ENCODE measurements around the gene FN3KRP. TPM values are rescaled to one million over a fixed set of nuclear protein-coding genes. Genes with fewer than 3 reads are reported as not detected.

FN3KRP gene
- total and polyA plus RNA-seq, 2 of the 13 experiments (the other 11 are each of a cell fraction or from before 2014, with no cell fraction given) = 22.4 to 28.2 TPM

- no peak for TF ChIP-seq TFDP2 (CRISPR knock-in tag; IDR thresholded peaks at IDR 0.05)
- TF ChIP-seq ETV5 (CRISPR knock-in tag; IDR thresholded peaks at IDR 0.05; ENCODE audit: borderline replicate concordance) = no peak
Observed at GRCh38 chr17:82696916-82697807, 19.3 kb upstream of the FN3KRP start (continued).

DNA sequence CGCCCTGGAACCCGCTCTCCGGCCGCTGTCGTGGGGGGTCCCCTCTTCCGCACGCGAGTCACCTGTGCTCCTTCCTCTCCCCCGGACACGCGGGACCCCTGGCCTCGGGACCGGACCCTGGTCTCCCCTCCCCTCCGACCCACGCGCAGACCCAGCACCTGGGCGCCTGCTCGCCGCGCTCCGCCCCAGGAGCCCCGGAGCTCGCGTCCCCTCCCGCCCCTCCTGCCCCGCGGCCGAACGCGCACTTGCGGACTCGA is 18.8 kb upstream of the FN3KRP start:
- H3K9ac ChIP-seq (ENCODE audit: insufficient read depth, low read depth, low read length) = peak overlapping the region; percentile 55; the same call in 1 of the 2 replicates
- in situ Hi-C loops (cut with HindIII; ENCODE audit: extremely low pct_ligation_motif_present, low pct_unique_long_range_greater_than_20kb) = no loop called here
- no peaks in the 10 kb centered on the region for H3K36me3 ChIP-seq (replicated peaks in 1 of 2; ENCODE audit: control insufficient read depth in 1 of 2, insufficient read depth in 2 of 2, low read length in 2 of 2)
- WGBS (ENCODE audit: low lambda C conversion rate) = 5% methylated on average over 17 of the region's 32 CpGs
- CTCF ChIA-PET (ENCODE audit: low intra/inter-chr PET ratio, low total read pairs) = no interaction called here
- no peak overlapping the region for H2AFZ ChIP-seq (ENCODE audit: low read length)
- H3K4me3 ChIP-seq (replicated peaks in 1 of 3; ENCODE audit: insufficient read depth in 1 of 3, low read depth in 2 of 3, low read length in 3 of 3) = peak overlapping the region; percentile 64 to 81 (median 77); a peak in 5 of 6 replicates
- DNase-seq (ENCODE audit: low spot score) (no peak), FAIRE-seq (no peak), ATAC-seq (no peak)
- H3K27ac ChIP-seq (ENCODE audit: extremely low read length, insufficient read depth, low read length) = no peak overlapping the region
- H3K4me1 ChIP-seq (ENCODE audit: insufficient read depth, low read length) = peaks cover 48% of the 10 kb centered on the region
- H3K79me2 ChIP-seq (ENCODE audit: insufficient read depth, low read length) = no peaks in the 10 kb centered on the region
- no TSS peak for BruUV-seq (replicated peaks)
- H3K9me3 ChIP-seq (ENCODE audit: low read length) = peaks cover 15% of the 10 kb centered on the region
- intact Hi-C loops (cut with micrococcal nuclease; ENCODE audit: unreplicated experiment) = no loop called here
- POLR2A ChIA-PET = no interaction called here
- H4K20me1 ChIP-seq (ENCODE audit: insufficient read depth, low read length) = no peaks in the 10 kb centered on the region
- peak overlapping the region; percentile 90 for H3K4me2 ChIP-seq (ENCODE audit: low read depth, low read length)
- peaks cover 0 to 5% of the 10 kb centered on the region in 2 experiments; a peak in 1 of 5 replicates for H3K27me3 ChIP-seq (ENCODE audit: control insufficient read depth in 1 of 2, insufficient read depth in 2 of 2, low read length in 2 of 2)
- TF ChIP-seq, protein P1, sequence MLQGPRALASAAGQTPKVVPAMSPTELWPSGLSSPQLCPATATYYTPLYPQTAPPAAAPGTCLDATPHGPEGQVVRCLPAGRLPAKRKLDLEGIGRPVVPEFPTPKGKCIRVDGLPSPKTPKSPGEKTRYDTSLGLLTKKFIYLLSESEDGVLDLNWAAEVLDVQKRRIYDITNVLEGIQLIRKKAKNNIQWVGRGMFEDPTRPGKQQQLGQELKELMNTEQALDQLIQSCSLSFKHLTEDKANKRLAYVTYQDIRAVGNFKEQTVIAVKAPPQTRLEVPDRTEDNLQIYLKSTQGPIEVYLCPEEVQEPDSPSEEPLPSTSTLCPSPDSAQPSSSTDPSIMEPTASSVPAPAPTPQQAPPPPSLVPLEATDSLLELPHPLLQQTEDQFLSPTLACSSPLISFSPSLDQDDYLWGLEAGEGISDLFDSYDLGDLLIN (CRISPR knock-in tag; IDR thresholded peaks at IDR 0.05; ENCODE audit: borderline replicate concordance) = no peak
- TF ChIP-seq SP4 (CRISPR knock-in tag; IDR thresholded peaks at IDR 0.05) (0 out of 2 replicates have a peak, but pooled peaks have one; percentile 3), KLF6 (CRISPR knock-in tag; IDR thresholded peaks at IDR 0.05) (no peak), CCAR2 (optimal IDR thresholded peaks at IDR 0.05; ENCODE audit: low read depth, low read length) (no peak), FOXK2 (IDR thresholded peaks at IDR 0.05) (no peak), TOE1 (CRISPR knock-in tag; IDR thresholded peaks at IDR 0.05) (no peak), ATF7-NPFF (CRISPR knock-in tag; IDR thresholded peaks at IDR 0.05; ENCODE audit: low read depth) (0 out of 2 replicates have a peak, but pooled peaks have one; percentile 12), SRY (CRISPR knock-in tag; IDR thresholded peaks at IDR 0.05) (no peak), RBM39 (IDR thresholded peaks at IDR 0.05; ENCODE audit: low read depth, low read length, poor library complexity, severe bottlenecking) (peak; percentile 21), IRF1 (CRISPR knock-in tag; IDR thresholded peaks at IDR 0.05; ENCODE audit: low read depth) (0 out of 2 replicates have a peak, but pooled peaks have one; percentile 14), ATRX (CRISPR knock-in tag; IDR thresholded peaks at IDR 0.05; ENCODE audit: borderline replicate concordance) (no peak)
- TF ChIP-seq, protein P2, sequence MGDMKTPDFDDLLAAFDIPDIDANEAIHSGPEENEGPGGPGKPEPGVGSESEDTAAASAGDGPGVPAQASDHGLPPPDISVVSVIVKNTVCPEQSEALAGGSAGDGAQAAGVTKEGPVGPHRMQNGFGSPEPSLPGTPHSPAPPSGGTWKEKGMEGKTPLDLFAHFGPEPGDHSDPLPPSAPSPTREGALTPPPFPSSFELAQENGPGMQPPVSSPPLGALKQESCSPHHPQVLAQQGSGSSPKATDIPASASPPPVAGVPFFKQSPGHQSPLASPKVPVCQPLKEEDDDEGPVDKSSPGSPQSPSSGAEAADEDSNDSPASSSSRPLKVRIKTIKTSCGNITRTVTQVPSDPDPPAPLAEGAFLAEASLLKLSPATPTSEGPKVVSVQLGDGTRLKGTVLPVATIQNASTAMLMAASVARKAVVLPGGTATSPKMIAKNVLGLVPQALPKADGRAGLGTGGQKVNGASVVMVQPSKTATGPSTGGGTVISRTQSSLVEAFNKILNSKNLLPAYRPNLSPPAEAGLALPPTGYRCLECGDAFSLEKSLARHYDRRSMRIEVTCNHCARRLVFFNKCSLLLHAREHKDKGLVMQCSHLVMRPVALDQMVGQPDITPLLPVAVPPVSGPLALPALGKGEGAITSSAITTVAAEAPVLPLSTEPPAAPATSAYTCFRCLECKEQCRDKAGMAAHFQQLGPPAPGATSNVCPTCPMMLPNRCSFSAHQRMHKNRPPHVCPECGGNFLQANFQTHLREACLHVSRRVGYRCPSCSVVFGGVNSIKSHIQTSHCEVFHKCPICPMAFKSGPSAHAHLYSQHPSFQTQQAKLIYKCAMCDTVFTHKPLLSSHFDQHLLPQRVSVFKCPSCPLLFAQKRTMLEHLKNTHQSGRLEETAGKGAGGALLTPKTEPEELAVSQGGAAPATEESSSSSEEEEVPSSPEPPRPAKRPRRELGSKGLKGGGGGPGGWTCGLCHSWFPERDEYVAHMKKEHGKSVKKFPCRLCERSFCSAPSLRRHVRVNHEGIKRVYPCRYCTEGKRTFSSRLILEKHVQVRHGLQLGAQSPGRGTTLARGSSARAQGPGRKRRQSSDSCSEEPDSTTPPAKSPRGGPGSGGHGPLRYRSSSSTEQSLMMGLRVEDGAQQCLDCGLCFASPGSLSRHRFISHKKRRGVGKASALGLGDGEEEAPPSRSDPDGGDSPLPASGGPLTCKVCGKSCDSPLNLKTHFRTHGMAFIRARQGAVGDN (CRISPR knock-in tag; IDR thresholded peaks at IDR 0.05) = peak; percentile 23; the same call in 1 of the 2 replicates
